IPS DF 6.9 (cell line): Measurements from ENCODE around the gene THPO.
A peak's percentile ranks its signal among the peaks of the same experiment; 100 is the strongest.
"Not testable (repeated sequence)": the region's sequence is repeated elsewhere in the genome, so short reads cannot be mapped to it uniquely, and the experiment has no call there.

Source experiments
- DNase-seq: peaks from one replicate; pipeline ENCODE4 v3.0.0-alpha.2; 2013; ENCODE audit warnings: low read depth, low spot score
- H3K27ac ChIP-seq: one replicate; pipeline ENCODE4 v1.5.1; 2013; ENCODE audit warnings: low read length, control low read depth
- H3K27me3 ChIP-seq: 2 replicates; pipeline ENCODE4 v1.6.1; 2013; ENCODE audit warnings: mild to moderate bottlenecking, low read length; ENCODE audit not compliant: control insufficient read depth, insufficient read depth
- H3K36me3 ChIP-seq: 2 replicates; pipeline ENCODE4 v1.6.1; 2013; ENCODE audit warnings: low read length; ENCODE audit not compliant: control insufficient read depth, insufficient read depth
- H3K4me1 ChIP-seq: 2 replicates; pipeline ENCODE4 v1.6.1; 2013; ENCODE audit warnings: low read length; ENCODE audit not compliant: control insufficient read depth, insufficient read depth
- H3K4me3 ChIP-seq: 2 replicates; pipeline ENCODE4 v1.5.1; 2013; ENCODE audit warnings: mild to moderate bottlenecking, low read length
- H3K9me3 ChIP-seq: 2 replicates; pipeline ENCODE4 v1.6.1; 2013; ENCODE audit warnings: low read length, inconsistent platforms; ENCODE audit not compliant: control insufficient read depth, insufficient read depth
- WGBS: extraction: QIAGEN DNeasy Blood & Tissue Kit; methylation state at CpG from one replicate; pipeline ENCODE4 v1.1.7; 2013; ENCODE audit warnings: mixed read lengths, missing lambda C conversion rate; ENCODE audit not compliant: insufficient read length, insufficient coverage; 5-methylcytosine and 5-hydroxymethylcytosine counted together

The THPO gene

DNA sequence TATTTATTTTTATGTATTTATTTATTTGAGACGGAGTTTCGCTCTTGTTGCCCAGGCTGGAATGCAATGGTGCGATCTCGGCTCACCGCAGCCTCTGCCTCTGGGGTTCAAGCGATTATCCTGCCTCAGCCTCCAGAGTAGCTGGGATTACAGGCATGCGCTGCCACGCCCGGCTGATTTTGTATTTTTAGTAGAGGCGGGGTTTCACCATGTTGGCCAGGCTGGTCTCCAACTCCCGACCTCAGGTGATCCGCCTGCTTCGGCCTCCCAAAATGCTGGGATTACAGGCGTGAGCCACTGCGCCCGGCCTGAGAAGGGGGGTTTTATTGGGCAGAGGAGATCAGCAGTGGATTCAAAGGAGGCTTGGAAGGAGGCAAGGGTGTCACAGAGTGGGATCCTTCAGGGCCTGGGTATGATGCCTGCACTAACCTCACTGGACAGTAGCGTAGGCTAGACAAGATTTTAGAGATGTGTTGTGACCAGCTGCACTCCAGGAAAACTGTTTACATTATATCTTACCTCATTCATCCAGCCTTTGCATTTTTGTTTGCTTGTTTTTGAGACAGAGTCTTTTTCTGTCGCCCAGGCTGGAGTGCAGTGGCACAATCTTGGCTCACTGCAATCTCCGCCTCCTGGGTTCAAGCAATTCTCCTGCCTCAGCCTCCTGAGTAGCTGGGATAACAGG, 38.4 kb downstream of the THPO start:
- not testable (repeated sequence) for H3K27me3 ChIP-seq

GRCh38 chr3:184339001-184339400, 39.0 kb downstream of the THPO start:
- no peak overlapping the region for H3K4me3 ChIP-seq
- H3K4me1 ChIP-seq, result peaks cover 6% of the 10 kb centered on the region
- DNase-seq, result no peak
- no CpG with 5 or more reads among the region's 8 CpGs for WGBS
- H3K27me3 ChIP-seq, result no peaks in the 10 kb centered on the region
- no peak overlapping the region for H3K27ac ChIP-seq
- H3K9me3 ChIP-seq, result no peaks in the 10 kb centered on the region
- peaks cover 13% of the 10 kb centered on the region for H3K36me3 ChIP-seq

More for the DNA sequence above, 38.4 kb downstream of the THPO start:
- no CpG with 5 or more reads among the region's 19 CpGs for WGBS
- H3K27ac ChIP-seq, H3K4me3 ChIP-seq, H3K9me3 ChIP-seq, H3K4me1 ChIP-seq, DNase-seq: not testable (repeated sequence)
- peaks cover 12% of the 10 kb centered on the region for H3K36me3 ChIP-seq

DNA sequence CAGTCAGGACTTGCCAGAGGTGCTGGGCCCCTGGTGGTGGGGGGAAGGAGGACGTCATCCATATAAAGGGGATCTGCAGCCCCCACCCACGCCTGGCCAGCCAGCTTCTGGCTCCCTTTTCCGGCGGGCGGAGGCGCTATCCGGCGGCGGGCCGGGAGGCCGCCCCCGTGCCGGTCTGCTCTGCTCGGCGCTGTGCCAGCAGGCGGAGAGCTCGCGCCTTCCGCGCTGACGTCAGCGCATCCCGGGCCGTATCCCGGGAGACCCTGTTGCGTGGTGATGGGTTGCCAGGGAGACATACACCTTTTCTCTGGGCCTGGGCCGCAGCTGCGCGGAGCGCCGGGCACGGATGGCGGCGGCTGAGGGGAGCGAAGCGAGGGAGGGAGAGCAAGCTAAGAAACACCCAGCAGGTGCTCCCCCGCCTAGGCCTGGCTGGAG, 39.5 kb downstream of the THPO start:
- H3K9me3 ChIP-seq, result no peaks in the 10 kb centered on the region
- H3K4me1 ChIP-seq, result peaks cover 6% of the 10 kb centered on the region
- peak overlapping the region; percentile 6; the same call in 1 of the 2 replicates for H3K4me3 ChIP-seq
- no peaks in the 10 kb centered on the region for H3K27me3 ChIP-seq
- no peak for DNase-seq
- H3K36me3 ChIP-seq, result peaks cover 16% of the 10 kb centered on the region
- no CpG with 5 or more reads among the region's 37 CpGs for WGBS
- H3K27ac ChIP-seq, result no peak overlapping the region

GRCh38 chr3:184337981-184338380, 40.0 kb downstream of the THPO start:
- no peak for DNase-seq
- WGBS, result no CpG with 5 or more reads among the region's 7 CpGs
- Histone ChIP-seq H3K27ac (no peak overlapping the region), H3K36me3 (peaks cover 15% of the 10 kb centered on the region), H3K4me3 (no peak overlapping the region), H3K9me3 (no peaks in the 10 kb centered on the region), H3K27me3 (no peaks in the 10 kb centered on the region), H3K4me1 (peaks cover 6% of the 10 kb centered on the region)

- H3K9me3 ChIP-seq, result no peaks in the 10 kb centered on the region
- H3K4me1 ChIP-seq, result peaks cover 6% of the 10 kb centered on the region
- DNase-seq, result no peak
- peaks cover 18% of the 10 kb centered on the region for H3K36me3 ChIP-seq
- no peak within 1 kb of the TSS for H3K27ac ChIP-seq
- H3K27me3 ChIP-seq, result no peaks in the 10 kb centered on the region
- H3K4me3 ChIP-seq, result peak within 1 kb of the TSS; percentile 91; the same call in 1 of the 2 replicates
- no CpG with 5 or more reads among the region's 6 CpGs for WGBS
Measured at GRCh38 chr3:184337399-184337714, 40.6 kb downstream of the THPO start, which contains the start of gene FAM131A. Gene FAM131A (plus strand): TSS chr3:184337600. CDS start chr3:184337631, 31 bp downstream.

- WGBS, result no CpG with 5 or more reads among the region's 17 CpGs
- Histone ChIP-seq H3K4me3 (peak overlapping the region; percentile 91), H3K9me3 (no peaks in the 10 kb centered on the region), H3K36me3 (peaks cover 23% of the 10 kb centered on the region), H3K27me3 (no peaks in the 10 kb centered on the region), H3K4me1 (peaks cover 6% of the 10 kb centered on the region), H3K27ac (no peak overlapping the region)
- no peak for DNase-seq
Measured at GRCh38 chr3:184336547-184337398, 41.2 kb downstream of the THPO start.

GRCh38 chr3:184335661-184336546, 42.1 kb downstream of the THPO start:
- Histone ChIP-seq H3K9me3 (no peaks in the 10 kb centered on the region), H3K4me1 (peaks cover 6% of the 10 kb centered on the region), H3K27ac (no peak overlapping the region), H3K4me3 (peak overlapping the region; percentile 91), H3K36me3 (peaks cover 32% of the 10 kb centered on the region), H3K27me3 (no peaks in the 10 kb centered on the region)
- DNase-seq, result peak; percentile 72
- WGBS, result no CpG with 5 or more reads among the region's 77 CpGs

- Histone ChIP-seq H3K4me1 (peaks cover 6% of the 10 kb centered on the region), H3K4me3 (no peak overlapping the region; the same call in 1 of the 2 replicates), H3K36me3 (peaks cover 34% of the 10 kb centered on the region), H3K27ac (no peak overlapping the region), H3K27me3 (no peaks in the 10 kb centered on the region), H3K9me3 (no peaks in the 10 kb centered on the region)
- WGBS, result no CpG with 5 or more reads among the region's 4 CpGs
- DNase-seq, result no peak
Measured at GRCh38 chr3:184335291-184335660, 42.7 kb downstream of the THPO start.

DNA sequence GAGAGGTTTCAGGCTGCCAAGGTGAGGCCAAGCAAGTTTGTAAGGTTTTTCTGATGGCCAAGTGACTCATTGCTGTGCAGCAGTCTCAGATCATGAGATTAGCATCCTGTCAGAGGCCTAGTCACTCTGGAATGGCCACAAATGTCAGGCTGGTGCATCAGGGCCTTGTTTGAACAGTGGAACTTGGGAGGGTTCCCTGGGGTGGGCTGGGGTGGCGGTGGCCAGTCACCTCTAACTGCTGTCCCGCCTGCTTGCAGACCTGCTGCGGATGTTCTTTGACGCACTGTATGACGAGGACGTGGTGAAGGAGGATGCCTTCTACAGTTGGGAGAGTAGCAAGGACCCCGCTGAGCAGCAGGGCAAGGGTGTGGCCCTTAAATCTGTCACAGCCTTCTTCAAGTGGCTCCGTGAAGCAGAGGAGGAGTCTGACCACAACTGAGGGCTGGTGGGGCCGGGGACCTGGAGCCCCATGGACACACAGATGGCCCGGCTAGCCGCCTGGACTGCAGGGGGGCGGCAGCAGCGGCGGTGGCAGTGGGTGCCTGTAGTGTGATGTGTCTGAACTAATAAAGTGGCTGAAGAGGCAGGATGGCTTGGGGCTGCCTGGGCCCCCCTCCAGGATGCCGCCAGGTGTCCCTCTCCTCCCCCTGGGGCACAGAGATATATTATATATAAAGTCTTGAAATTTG, 43.4 kb downstream of the THPO start:
- Histone ChIP-seq H3K4me3 (no peak overlapping the region), H3K36me3 (peaks cover 34% of the 10 kb centered on the region), H3K27me3 (no peaks in the 10 kb centered on the region), H3K27ac (no peak overlapping the region), H3K4me1 (peaks cover 6% of the 10 kb centered on the region), H3K9me3 (no peaks in the 10 kb centered on the region)
- no CpG with 5 or more reads among the region's 15 CpGs for whole genome bisulfite sequencing
- no peak for DNase-seq
